ENCODE measurements around the gene PELI2.

PELI2 gene

GRCh38 chr14:56119201-56119981, 1.2 kb downstream of the PELI2 start:
- peak; percentile 27 for DNase-seq

GRCh38 chr14:56120091-56120691, 2.0 kb downstream of the PELI2 start:
- DNase-seq, result no peak

DNA sequence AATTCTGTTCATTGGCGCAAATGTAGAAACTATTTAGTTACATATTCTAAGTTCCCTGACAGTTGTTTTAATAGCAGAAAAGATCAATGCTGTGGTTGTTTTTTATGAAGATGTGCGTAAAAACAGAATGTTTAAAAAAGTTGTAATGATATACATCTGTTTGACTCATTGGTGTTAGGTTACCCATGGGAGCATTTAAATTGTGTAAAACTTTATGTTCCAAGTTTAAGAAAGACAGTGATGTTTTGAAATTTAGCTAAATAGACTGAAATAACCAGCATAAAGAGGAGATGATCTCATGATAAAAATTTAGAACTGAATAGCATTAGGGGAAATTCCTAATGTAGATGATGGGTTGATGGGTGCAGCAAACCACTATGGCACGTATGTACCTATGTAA, 3.6 kb downstream of the PELI2 start:
- no peak for DNase-seq

GRCh38 chr14:56122301-56122700, 4.1 kb downstream of the PELI2 start:
- no peak for DNase-seq

- no peak for DNase-seq
These were observed 6.1 kb downstream of the PELI2 start for GRCh38 chr14:56124327-56124726.

GRCh38 chr14:56125772-56126636, 7.8 kb downstream of the PELI2 start:
- DNase-seq, result no peak

GRCh38 chr14:56126637-56126913, 8.4 kb downstream of the PELI2 start:
- DNase-seq, result no peak

DNA sequence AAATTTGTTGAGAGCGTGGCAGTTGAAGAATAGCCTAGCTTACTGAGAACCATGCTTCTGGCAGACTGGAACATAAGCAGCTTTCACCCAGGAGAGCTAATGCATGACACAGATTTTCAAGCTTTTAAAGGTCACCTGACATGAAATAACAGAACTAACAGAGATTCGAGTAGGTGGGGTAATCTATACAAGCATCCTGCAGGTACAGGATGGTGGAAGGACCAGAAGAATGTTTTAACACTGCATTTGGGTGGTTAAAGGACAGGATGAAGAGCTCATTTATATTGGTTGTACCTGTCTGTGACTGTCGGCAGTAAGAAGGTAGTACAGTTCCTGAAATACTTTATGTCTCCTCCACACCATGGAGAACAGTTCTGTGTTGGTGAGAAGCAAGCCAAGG, 8.9 kb downstream of the PELI2 start:
- no peak for DNase-seq

- DNase-seq, result no peak
These were observed 10.9 kb downstream of the PELI2 start for GRCh38 chr14:56129092-56129491.

DNA sequence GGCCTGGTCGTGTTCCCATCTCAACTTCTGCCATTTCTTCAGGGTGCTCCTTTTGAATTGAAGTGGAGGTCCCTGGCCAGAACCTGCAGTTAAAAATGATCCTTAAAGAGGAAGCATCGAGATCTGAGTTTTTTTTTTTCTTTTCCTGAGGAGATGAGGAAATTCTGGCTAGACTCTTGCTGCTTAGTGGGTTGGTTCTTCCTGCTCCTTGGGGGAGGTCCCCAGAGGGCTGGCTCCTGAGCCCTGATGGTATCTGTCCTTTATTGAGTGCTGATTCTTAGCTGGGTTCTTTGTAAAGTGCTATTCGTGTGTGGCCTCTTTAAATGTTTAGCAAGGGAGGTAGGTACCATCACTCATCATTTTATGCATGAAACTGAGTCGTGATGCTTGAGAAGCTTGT, 11.7 kb downstream of the PELI2 start:
- DNase-seq, result no peak

- DNase-seq, result no peak
These were observed 13.0 kb downstream of the PELI2 start for GRCh38 chr14:56131004-56131864.

- DNase-seq, result no peak
These were observed 13.9 kb downstream of the PELI2 start for GRCh38 chr14:56131865-56132833.

GRCh38 chr14:56133547-56133946, 15.3 kb downstream of the PELI2 start:
- no peak for DNase-seq

DNA sequence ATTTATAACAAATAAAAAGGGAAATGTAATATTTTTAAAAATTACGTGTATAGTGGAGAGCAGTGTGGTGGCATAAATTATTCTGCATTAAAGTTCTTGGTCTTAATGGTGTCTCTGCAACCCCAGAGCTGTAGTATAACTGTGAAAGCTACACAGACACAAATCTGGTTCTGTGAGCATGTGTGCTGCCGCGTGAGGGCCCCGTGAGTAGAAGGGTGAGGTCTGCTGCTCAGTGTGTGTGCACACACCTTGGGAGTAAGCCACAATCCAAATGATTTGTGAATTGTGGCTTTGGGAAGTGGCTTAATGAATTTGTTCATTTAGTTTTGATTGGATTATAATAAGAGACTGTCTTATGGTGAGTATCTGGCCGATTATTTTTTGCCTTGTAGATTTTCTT, 16.8 kb downstream of the PELI2 start:
- DNase-seq, result no peak

DNA sequence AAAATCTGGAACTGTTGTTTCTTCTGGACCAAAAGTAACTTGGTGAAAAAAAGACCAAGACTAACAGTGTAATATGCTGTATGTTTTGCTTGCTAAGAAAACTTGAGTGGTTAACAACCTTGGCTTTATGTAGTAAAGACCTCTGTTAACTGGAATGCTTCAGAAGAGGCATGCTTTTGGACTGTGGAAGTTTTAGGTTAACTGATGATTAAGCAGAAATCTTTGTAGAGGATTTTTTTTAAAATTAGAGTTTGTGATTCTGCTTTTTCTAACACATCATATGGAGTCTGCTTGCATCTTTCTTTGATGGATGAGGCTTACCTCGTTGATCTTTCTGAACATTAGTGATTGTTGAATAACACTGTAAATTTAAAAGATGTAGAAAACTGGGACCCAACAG, 17.5 kb downstream of the PELI2 start:
- DNase-seq, result no peak

DNA sequence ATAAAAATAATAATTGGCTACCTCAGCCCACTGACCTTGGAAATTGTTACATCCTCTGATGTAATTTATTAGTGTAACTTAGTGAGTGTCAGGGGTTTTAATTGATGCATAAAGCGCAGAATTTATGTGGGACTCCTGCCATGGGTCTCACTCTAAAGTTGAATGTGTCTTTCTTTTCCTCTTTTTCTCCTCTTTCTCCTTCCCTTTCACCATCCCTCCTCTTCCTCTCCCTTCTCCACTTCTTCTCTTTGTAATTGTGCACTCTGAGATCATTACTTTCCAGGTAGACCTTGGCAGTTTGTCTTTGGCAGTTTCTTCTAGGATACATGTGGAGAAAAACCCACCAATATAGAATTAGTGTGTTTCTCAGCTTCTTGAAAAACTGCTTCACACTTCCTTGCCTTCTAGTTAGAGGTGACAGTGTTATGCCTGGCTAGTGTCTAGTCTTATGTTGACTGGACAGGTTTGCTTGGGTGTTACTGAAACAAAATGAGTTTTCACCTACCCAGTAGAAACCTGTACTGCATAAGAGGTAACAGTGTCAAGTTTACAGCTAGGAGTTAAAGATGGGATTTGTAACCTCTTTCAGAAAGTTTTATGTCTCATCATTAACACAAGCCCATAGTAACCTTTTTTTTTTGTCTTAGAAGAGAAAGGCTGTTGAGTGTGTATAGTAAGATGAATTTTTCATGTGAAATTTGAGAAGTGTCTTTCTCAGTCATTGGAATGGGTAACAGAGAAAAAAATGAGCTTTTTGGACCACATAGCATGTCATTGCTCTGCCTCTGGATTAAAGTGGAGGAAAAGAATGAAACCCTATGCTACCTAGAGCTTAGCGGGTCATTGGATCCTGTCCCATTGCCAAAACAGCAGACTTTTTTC, 18.6 kb downstream of the PELI2 start:
- DNase-seq, result no peak

DNA sequence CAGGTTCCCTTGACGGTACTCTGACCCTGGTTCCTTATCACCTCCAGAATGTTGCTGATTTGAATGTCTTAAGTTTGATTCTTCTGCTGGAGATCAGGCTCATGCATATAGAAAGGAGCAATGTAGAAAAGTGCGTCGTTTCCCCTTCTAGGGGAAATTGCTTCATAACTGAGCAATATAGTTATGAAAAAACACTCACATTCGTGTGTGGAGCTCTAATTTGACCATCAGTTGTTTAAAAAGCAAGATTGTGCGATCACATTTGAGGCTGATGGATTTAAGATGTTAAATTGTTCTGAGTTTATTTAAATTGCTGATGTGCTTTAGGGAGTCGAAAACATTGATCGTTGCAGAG, 19.2 kb downstream of the PELI2 start:
- no peak for DNase-seq

DNA sequence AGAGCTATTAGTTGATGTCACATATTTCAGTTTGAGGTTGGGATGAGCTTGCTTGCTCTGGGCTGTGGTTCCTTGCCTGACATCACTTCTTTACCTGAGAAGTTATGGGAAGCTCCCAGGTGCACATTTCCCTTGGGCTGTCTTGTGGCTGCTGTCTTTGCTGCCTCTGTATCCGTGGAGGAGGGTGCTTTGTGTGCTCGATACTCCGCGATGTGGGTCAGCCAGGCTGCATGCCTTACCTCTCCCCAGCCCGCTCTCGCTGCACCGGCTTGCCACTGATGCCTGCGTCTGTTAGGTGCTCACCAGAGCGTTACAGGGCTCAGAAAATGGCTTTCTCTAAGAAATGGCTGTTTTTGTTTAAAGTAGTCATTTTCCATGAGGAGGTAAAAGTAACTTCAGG, 19.6 kb downstream of the PELI2 start:
- DNase-seq, result no peak

- DNase-seq, result no peak
These were observed 20.7 kb downstream of the PELI2 start for GRCh38 chr14:56138928-56139327.

GRCh38 chr14:56142314-56142713, 24.1 kb downstream of the PELI2 start:
- no peak for DNase-seq

GRCh38 chr14:56143025-56143424, 24.8 kb downstream of the PELI2 start:
- no peak for DNase-seq

Measured in activated CD8-positive, alpha-beta memory T cell treated with anti-CD3 and anti-CD28 coated beads, Interleukin-2, amount 50 U/mL, for 4 hours (primary cell).